Vagina (tissue), 2 donors: Measurements from ENCODE around the gene CFAP90.

Experiments
- POLR2A ChIP-seq, 2 donors: fragments of 450-650 bp; IDR thresholded peaks; one replicate each; pipeline ENCODE4 v1.6.1; 2017; ENCODE audit warnings: antibody characterized with exemption in 2 of 2, mild to moderate bottlenecking in 2 of 2, moderate library complexity in 2 of 2
- POLR2AphosphoS5 ChIP-seq, 2 donors: sonication (generic); formaldehyde crosslinking; IDR thresholded peaks; one replicate each; pipeline ENCODE4 v1.9.0; 2017; ENCODE audit warnings: antibody characterized with exemption in 2 of 2, mild to moderate bottlenecking in 2 of 2, low read depth in 1 of 2; ENCODE audit not compliant: insufficient read depth in 1 of 2
- TF ChIP-seq, protein P1 (sequence below), 3 experiments: fragments of 450-650 bp in 2 of 3; fragments of 200-600 bp in 1 of 3; sonication (generic) in 1 of 3; IDR thresholded peaks; one replicate each; pipeline ENCODE4 v1.5.1; 2017 to 2019; ENCODE audit warnings: antibody characterized with exemption in 3 of 3, mild to moderate bottlenecking in 2 of 3, moderate library complexity in 2 of 3

DNA sequence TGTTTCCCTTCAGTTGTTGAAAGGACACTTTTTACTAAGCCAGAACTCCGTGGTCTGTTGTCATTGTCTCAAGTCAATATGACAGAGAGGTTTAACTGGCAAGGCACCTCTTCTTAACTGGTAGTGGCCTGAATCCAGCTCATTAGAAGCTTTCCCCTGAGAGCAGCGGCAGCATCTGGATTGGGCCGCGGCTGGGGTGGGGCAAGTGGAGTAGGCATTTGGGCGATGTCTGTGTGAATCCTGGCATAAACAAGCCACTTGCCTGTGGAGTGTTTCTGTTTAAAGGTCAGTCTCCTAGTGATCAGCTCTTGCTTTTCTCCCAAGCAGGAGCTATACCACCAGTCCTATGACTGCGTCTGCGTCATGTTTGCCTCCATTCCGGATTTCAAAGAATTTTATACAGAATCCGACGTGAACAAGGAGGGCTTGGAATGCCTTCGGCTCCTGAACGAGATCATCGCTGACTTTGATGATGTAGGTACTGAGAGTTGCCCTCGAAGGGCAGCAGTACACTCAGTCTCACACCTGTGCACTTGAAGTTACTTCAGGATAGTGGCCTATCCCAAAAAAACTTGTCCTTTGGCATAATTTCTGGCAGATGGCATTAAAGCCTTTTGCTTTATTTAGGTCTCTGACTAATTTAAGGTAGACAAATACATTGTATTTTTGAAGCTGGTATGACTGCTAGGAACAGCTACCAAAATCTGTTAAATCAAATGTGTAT is 48.9 kb downstream of the CFAP90 start:
- TF ChIP-seq, protein P1, sequence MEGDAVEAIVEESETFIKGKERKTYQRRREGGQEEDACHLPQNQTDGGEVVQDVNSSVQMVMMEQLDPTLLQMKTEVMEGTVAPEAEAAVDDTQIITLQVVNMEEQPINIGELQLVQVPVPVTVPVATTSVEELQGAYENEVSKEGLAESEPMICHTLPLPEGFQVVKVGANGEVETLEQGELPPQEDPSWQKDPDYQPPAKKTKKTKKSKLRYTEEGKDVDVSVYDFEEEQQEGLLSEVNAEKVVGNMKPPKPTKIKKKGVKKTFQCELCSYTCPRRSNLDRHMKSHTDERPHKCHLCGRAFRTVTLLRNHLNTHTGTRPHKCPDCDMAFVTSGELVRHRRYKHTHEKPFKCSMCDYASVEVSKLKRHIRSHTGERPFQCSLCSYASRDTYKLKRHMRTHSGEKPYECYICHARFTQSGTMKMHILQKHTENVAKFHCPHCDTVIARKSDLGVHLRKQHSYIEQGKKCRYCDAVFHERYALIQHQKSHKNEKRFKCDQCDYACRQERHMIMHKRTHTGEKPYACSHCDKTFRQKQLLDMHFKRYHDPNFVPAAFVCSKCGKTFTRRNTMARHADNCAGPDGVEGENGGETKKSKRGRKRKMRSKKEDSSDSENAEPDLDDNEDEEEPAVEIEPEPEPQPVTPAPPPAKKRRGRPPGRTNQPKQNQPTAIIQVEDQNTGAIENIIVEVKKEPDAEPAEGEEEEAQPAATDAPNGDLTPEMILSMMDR (IDR thresholded peaks at IDR 0.05), result no peak
- TF ChIP-seq POLR2A (IDR thresholded peaks at IDR 0.05) (no peak), POLR2AphosphoS5 (IDR thresholded peaks at IDR 0.05; ENCODE audit: insufficient read depth in 1 of 2, low read depth in 1 of 2) (no peak)
